HG03280 (cell line): Measurements from ENCODE around the gene TM7SF3.

Experiments used
- ATAC-seq: cut with Tn5 transposase; IDR thresholded peaks from one replicate; pipeline ENCODE4 v1.9.1; 2021; ENCODE audit warnings: mild to moderate bottlenecking, moderate library complexity; ENCODE audit not compliant: unreplicated experiment

The TM7SF3 gene

DNA sequence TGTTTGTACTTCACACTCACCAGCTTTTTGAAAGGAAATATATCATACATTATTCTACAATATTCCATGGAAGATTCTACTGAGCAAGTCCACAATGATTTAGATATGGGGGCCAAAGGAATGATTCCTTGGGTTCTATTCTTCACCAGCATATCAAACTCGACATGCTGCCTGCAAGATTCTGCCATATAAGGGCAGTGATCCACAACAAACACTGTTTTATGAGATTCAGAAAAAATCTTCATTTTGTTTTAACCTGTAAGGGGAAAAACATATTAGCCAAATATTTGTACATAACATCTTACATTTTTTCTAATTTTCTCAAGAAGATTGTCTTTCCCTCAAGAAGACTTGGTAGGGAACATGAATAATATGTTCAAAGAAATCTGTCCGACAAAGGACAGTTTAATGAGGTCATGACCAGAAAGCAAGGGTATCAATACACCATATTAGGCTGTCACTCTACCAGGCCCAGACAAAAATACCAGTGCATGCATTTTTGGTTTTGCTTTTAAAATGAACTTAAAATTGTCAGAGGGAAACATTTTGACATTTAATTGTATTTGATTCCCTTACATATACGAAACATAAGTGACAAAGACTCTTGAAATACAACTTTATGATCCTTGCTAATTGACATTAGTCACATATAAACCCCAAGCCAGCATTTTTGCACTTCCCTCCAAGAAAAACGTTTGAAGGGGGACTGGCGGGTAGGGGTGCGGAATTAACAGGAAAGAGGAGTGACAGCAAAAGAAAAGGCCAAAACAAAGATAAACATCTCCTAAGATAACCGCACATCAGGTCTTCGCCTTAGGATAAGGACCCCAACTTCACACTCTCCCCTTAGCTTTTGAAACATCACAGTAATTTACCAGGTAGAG lies 77.4 kb downstream of the TM7SF3 start:
- ATAC-seq = no peak

DNA sequence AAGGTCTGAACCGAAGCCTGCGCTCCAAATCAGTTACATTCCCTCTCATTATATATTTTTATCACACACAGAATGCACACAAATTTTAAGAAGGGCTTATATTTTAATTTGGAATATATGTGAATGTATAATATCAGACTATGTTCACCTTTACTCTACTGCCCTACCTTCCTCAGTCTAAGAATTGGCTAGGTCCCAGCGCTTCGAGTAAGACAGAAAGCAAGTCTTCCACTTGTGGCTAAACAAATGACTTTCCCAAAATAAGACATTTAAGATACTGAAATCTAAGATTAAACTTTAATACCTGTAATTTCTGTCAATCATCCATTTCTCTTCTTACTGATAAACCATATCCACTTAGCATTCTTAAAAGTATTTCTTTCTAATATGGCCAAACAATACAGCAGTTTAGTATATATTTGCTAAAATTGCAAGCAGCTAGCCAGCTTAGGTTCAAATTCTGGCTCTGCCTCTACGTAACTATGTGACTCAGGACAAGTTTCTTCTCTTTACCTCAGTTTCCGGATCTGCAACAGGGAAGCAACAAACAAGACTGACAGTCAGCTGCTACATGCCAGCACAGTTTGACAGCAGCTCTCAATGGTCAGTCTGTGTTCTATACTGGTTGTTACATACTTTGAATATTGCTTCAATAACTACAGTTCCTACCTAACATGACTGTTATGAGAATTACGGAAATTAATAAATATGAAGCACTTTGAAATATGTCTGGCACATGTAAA lies 78.4 kb downstream of the TM7SF3 start:
- no peak for ATAC-seq

DNA sequence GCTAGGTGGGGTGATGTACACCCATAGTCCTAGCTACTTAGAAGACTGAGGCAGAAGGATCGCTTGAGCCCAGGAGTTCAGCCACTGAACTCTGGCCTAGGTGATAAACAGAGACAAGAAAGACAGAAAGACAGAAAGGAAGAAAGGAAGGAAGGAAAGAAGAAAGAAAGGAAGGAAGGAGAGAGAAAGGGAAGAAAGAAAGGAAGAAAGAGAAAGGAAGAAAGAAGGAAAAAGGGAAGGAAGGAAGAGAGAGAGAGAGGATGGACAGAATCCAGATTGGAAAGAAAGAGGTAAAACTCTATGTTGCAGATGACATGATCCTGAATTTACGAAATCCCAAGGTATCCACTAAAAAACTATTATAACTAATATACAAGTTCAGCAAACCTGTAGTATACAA lies 84.6 kb downstream of the TM7SF3 start:
- ATAC-seq = no peak

DNA sequence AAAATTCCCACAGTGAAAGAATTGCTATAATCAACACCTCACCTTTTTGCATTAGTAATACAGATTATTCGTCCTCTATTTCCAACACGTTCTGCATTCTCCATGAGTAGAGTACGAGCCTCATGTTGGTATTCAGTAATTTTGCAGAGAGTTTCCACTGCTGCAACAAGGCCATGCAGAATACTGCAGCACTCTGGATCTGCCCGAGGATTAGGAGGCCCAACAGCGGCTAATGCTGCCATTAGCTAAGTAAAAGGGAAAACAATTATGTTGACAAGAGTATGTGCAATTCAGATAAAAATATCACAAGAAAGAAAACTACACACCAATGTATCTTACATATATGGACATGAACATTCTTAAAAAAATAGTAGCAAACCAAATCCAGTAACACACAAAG lies 85.5 kb downstream of the TM7SF3 start:
- ATAC-seq = no peak
